Fibroblast of lung (primary cell): ENCODE data around the gene PNPLA7. TPM values are rescaled to one million over a fixed set of nuclear protein-coding genes. Genes with fewer than 3 reads are reported as not detected.

ENCODE experiments used
- DNase-seq, 2 donors: peaks; one replicate each; pipeline versions ENCODE4 v3.0.0 to v3.0.0-alpha.2; 2010; ENCODE audit warnings: low read depth in 2 of 2
- H2AFZ ChIP-seq: 2 replicates; pipeline ENCODE4 v1.5.1; 2012; ENCODE audit warnings: low read length, control low read depth, inconsistent platforms
- H3K27ac ChIP-seq: 2 replicates; pipeline ENCODE4 v1.5.1; 2011; ENCODE audit warnings: low read length, control low read depth; ENCODE audit not compliant: insufficient read depth
- H3K27me3 ChIP-seq: 2 replicates; pipeline ENCODE4 v1.5.1; 2011; ENCODE audit warnings: mild to moderate bottlenecking, low read length; ENCODE audit not compliant: control insufficient read depth, insufficient read depth
- H3K36me3 ChIP-seq: 2 replicates; pipeline ENCODE4 v1.5.1; 2011; ENCODE audit warnings: low read length; ENCODE audit not compliant: control insufficient read depth, insufficient read depth
- H3K4me1 ChIP-seq: 2 replicates; pipeline ENCODE4 v1.5.1; 2011; ENCODE audit warnings: low read length; ENCODE audit not compliant: control insufficient read depth, insufficient read depth; ENCODE audit errors: extremely low read depth
- H3K4me2 ChIP-seq: 2 replicates; pipeline ENCODE4 v1.5.1; 2011; ENCODE audit warnings: low read length, control low read depth; ENCODE audit not compliant: insufficient read depth; ENCODE audit errors: extremely low read depth
- H3K4me3 ChIP-seq, 4 experiments: fragments of 200-600 bp in 1 of 4; sonication (generic) in 1 of 4; replicated peaks in 1 of 4; 2 replicates each; pipeline ENCODE4 v1.5.1; 2011 to 2016; ENCODE audit warnings: low read length in 4 of 4, low read depth in 3 of 4, mild to moderate bottlenecking in 3 of 4, control low read depth in 2 of 4, inconsistent platforms in 1 of 4, mixed read lengths in 1 of 4; ENCODE audit not compliant: insufficient read depth in 1 of 4; ENCODE audit errors: control extremely low read depth in 1 of 4
- H3K79me2 ChIP-seq: 2 replicates; pipeline ENCODE4 v1.5.1; 2012; ENCODE audit warnings: mild to moderate bottlenecking, low read length, inconsistent platforms; ENCODE audit not compliant: control insufficient read depth, insufficient read depth
- H3K9ac ChIP-seq: 2 replicates; pipeline ENCODE4 v1.5.1; 2011; ENCODE audit warnings: mild to moderate bottlenecking, low read length, control low read depth; ENCODE audit not compliant: insufficient read depth
- H3K9me3 ChIP-seq: 2 replicates; pipeline ENCODE4 v1.5.1; 2012; ENCODE audit warnings: low read depth, low read length; ENCODE audit not compliant: control insufficient read depth, insufficient read depth
- H4K20me1 ChIP-seq: 2 replicates; pipeline ENCODE4 v1.5.1; 2011; ENCODE audit warnings: low read length; ENCODE audit not compliant: control insufficient read depth, insufficient read depth; ENCODE audit errors: extremely low read depth
- CTCF ChIP-seq, 2 donors: IDR thresholded peaks in 1 of 2; conservative IDR thresholded peaks in 1 of 2; 1 replicate in 1 of 2; 2 replicates in 1 of 2; pipeline ENCODE4 v1.5.1; 2011 to 2012; ENCODE audit warnings: low read length in 2 of 2, control low read depth in 1 of 2, inconsistent platforms in 1 of 2, low read depth in 1 of 2, mild to moderate bottlenecking in 1 of 2
- EZH2 ChIP-seq: IDR thresholded peaks from 2 replicates; pipeline ENCODE4 v1.5.1; 2012; ENCODE audit warnings: low read length, control low read depth, mild to moderate bottlenecking; ENCODE audit errors: missing control alignments
- polyA plus RNA-seq, 2 donors: library from polyadenylated mRNA; depleted of rRNA in 1 of 2; stranded (reverse) in 1 of 2; unstranded in 1 of 2; fragments of >200 nt; gene quantifications; 2 replicates each; pipeline ENCODE4 v1.2.1, GENCODE V29; 2011 to 2012; ENCODE audit warnings: missing spikeins in 1 of 2
- total RNA-seq: library from RNA; depleted of rRNA; stranded (reverse); fragments of >200 nt; gene quantifications from 2 replicates; pipeline ENCODE4 v1.2.1, GENCODE V29; 2014

Gene PNPLA7
- total and polyA plus RNA-seq, 2 donors (not counting 1 experiment from before 2014, with no cell fraction given) = 0.23 to 3.0 TPM

GRCh38 chr9:137447722-137448601, 102.2 kb downstream of the PNPLA7 start:
- peaks cover 6% of the 10 kb centered on the region for H3K36me3 ChIP-seq
- no peaks in the 10 kb centered on the region for H4K20me1 ChIP-seq
- no peak overlapping the region for H2AFZ ChIP-seq
- peaks cover 2% of the 10 kb centered on the region for H3K4me1 ChIP-seq
- no peak overlapping the region for H3K4me2 ChIP-seq
- H3K79me2 ChIP-seq = no peaks in the 10 kb centered on the region
- H3K9ac ChIP-seq = no peak overlapping the region
- no peaks in the 10 kb centered on the region for H3K27me3 ChIP-seq
- no peak for TF ChIP-seq EZH2
- no peak for TF ChIP-seq CTCF (conservative IDR thresholded peaks at IDR 0.05 in 1 of 2, IDR thresholded peaks at IDR 0.05 in 1 of 2; ENCODE audit: low read depth in 1 of 2, low read length in 2 of 2)
- no peaks in the 10 kb centered on the region for H3K9me3 ChIP-seq
- H3K27ac ChIP-seq = no peak overlapping the region
- DNase-seq = no peak
- no peak overlapping the region for H3K4me3 ChIP-seq

GRCh38 chr9:137446851-137447471, 103.2 kb downstream of the PNPLA7 start:
- Histone ChIP-seq H3K9ac (no peak overlapping the region), H2AFZ (no peak overlapping the region), H3K27me3 (no peaks in the 10 kb centered on the region), H3K36me3 (peaks cover 3% of the 10 kb centered on the region), H3K9me3 (no peaks in the 10 kb centered on the region), H3K4me3 (no peak overlapping the region), H3K79me2 (no peaks in the 10 kb centered on the region), H3K27ac (no peak overlapping the region), H3K4me2 (no peak overlapping the region), H4K20me1 (no peaks in the 10 kb centered on the region), H3K4me1 (peaks cover 2% of the 10 kb centered on the region)
- TF ChIP-seq EZH2 = no peak
- no peak for TF ChIP-seq CTCF (conservative IDR thresholded peaks at IDR 0.05 in 1 of 2, IDR thresholded peaks at IDR 0.05 in 1 of 2; ENCODE audit: low read depth in 1 of 2, low read length in 2 of 2)
- DNase-seq = no peak

GRCh38 chr9:137445930-137446431, 104.2 kb downstream of the PNPLA7 start:
- no peaks in the 10 kb centered on the region for H4K20me1 ChIP-seq
- H3K9ac ChIP-seq = no peak overlapping the region

More at GRCh38 chr9:137445930-137446431, 104.2 kb downstream of the PNPLA7 start:
- Histone ChIP-seq H3K79me2 (no peaks in the 10 kb centered on the region), H3K27me3 (no peaks in the 10 kb centered on the region), H2AFZ (no peak overlapping the region), H3K36me3 (peaks cover 3% of the 10 kb centered on the region), H3K4me2 (no peak overlapping the region), H3K4me3 (no peak overlapping the region), H3K9me3 (no peaks in the 10 kb centered on the region), H3K4me1 (peaks cover 2% of the 10 kb centered on the region), H3K27ac (no peak overlapping the region)
- no peak for TF ChIP-seq CTCF (conservative IDR thresholded peaks at IDR 0.05 in 1 of 2, IDR thresholded peaks at IDR 0.05 in 1 of 2; ENCODE audit: low read depth in 1 of 2, low read length in 2 of 2)
- no peak for DNase-seq
